AG09319 (cell line): ENCODE measurements around the gene SLC34A2.
"Not testable (repeated sequence)": the region's sequence is repeated elsewhere in the genome, so short reads cannot be mapped to it uniquely, and the experiment has no call there.

ENCODE experiments used
- DNase-seq: peaks from one replicate; pipeline ENCODE4 v3.0.0-alpha.2; 2010; ENCODE audit warnings: low read depth; ENCODE audit errors: extremely low read depth
- CTCF ChIP-seq: IDR thresholded peaks from 2 replicates; pipeline ENCODE4 v1.5.1; 2011; ENCODE audit warnings: low read depth, mild to moderate bottlenecking, inconsistent platforms, low read length, moderate library complexity

SLC34A2 gene

GRCh38 chr4:25650311-25650710, 5.3 kb upstream of the SLC34A2 start:
- no peak for TF ChIP-seq CTCF
- no peak for DNase-seq

- no peak for TF ChIP-seq CTCF
- DNase-seq: no peak
Observed at GRCh38 chr4:25651682-25652081, 4.0 kb upstream of the SLC34A2 start.

- no peak for DNase-seq
Observed at GRCh38 chr4:25654031-25654970, 1.4 kb upstream of the SLC34A2 start.

GRCh38 chr4:25656031-25656430, 380 bp downstream of the SLC34A2 start:
- DNase-seq: no peak
- no peak for TF ChIP-seq CTCF

More at GRCh38 chr4:25654031-25654970, 1.4 kb upstream of the SLC34A2 start:
- no peak for TF ChIP-seq CTCF

- DNase-seq: no peak
- no peak for TF ChIP-seq CTCF
Observed at GRCh38 chr4:25658357-25658771, 2.7 kb downstream of the SLC34A2 start.

- TF ChIP-seq CTCF: no peak
- DNase-seq: no peak
Observed at GRCh38 chr4:25658777-25659176, 3.1 kb downstream of the SLC34A2 start.

- not testable (repeated sequence) for DNase-seq
Observed at GRCh38 chr4:25661441-25661840, 5.8 kb downstream of the SLC34A2 start.
